ENCODE measurements around the gene HSD11B1L.

Gene HSD11B1L

GRCh38 chr19:5680437-5681368, at the start of gene HSD11B1L, which contains the start of gene MICOS13:
Gene HSD11B1L, plus strand, starts transcription at chr19:5681027. Its CDS starts 3,806 bp downstream, at chr19:5684833.
Gene MICOS13, minus strand, starts transcription at chr19:5680516. Its CDS starts 30 bp downstream, at chr19:5680486.
- TF ChIP-seq CTCF (conservative IDR thresholded peaks at IDR 0.05; ENCODE audit: low read depth, low read length) = no peak
- peak within 1 kb of the TSS; percentile 97 for H3K4me3 ChIP-seq (ENCODE audit: low read length)
- peak; percentile 93 for DNase-seq (ENCODE audit: low read depth)

DNA sequence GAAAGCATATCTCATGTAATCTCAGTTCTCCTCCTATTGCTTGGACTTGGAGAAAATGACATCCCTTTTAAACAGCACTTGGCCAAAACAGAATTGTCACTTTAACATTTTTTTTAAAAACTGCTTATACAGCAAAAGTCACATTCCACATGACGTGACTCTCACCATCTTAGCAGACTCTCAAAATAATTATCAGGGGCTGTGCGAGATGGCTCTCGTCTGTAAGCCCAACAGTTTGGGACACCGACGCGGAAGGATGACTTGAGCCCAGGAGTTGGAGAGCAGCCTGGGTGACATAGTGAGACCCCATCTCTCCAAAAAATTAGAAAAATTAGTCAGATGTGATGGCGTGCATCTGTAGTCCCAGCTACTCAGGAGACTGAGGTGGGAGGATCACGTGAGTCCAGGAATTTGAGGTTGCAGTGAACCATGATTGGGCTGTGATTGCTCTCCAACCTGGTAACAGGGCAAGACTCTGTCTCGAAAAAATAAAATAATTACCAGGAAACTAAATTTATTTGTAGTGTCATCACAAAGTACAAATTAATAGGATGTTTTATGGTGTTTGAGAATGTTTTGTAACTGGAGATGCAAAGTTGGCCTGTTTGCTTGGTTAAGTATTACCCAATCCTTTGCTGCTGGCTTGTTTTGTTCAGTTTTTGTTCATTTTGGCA, 49.1 kb upstream of the HSD11B1L start:
- H3K4me3 ChIP-seq (ENCODE audit: low read length) = no peak overlapping the region
- no peak for TF ChIP-seq CTCF (conservative IDR thresholded peaks at IDR 0.05; ENCODE audit: low read depth, low read length)
- no peak for DNase-seq (ENCODE audit: low read depth)

GRCh38 chr19:5632241-5632612, 48.6 kb upstream of the HSD11B1L start:
- no peak for TF ChIP-seq CTCF (conservative IDR thresholded peaks at IDR 0.05; ENCODE audit: low read depth, low read length)
- no peak overlapping the region for H3K4me3 ChIP-seq (ENCODE audit: low read length)
- DNase-seq (ENCODE audit: low read depth) = no peak

DNA sequence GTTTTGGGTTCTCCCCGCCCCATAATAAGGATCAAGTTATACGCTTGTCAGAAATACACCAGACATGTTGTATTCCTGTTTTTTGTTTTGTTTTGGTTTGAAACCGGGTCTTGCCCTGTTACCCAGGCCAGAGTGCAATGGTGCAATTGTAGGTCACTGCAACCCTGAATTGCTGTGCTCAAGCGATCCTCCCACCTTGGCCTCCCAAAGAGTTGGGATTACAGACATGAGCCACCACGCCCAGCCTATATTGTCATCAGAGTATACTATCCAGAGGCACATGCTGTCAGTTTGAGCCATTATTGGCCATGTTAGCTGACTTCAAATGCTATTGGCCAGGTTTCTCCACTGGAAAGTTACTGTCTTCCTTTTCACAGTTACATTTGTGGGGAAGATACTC, 48.2 kb upstream of the HSD11B1L start:
- TF ChIP-seq CTCF (conservative IDR thresholded peaks at IDR 0.05; ENCODE audit: low read depth, low read length) = no peak
- no peak for DNase-seq (ENCODE audit: low read depth)
- no peak overlapping the region for H3K4me3 ChIP-seq (ENCODE audit: low read length)

DNA sequence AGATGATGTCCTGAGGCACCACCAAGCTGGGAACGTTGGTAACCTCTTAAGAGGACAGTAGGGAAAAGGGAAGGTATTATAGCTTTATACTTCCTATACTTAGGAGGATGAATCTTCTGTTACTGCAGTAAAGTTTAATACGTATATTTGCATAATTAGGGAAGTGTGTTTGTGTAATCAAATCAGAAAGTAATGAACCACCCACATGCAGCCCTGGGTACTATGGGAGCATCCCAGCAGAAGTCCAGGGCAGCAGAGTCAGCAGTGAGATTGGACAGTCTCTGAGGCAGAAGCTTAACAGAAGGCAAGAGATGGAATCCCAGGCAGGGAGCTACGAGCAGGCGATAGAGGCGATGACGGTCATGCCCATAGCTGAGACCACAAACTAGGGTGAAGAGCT, 45.4 kb upstream of the HSD11B1L start:
- DNase-seq (ENCODE audit: low read depth) = no peak
- no peak for TF ChIP-seq CTCF (conservative IDR thresholded peaks at IDR 0.05; ENCODE audit: low read depth, low read length)
- no peak overlapping the region for H3K4me3 ChIP-seq (ENCODE audit: low read length)

DNA sequence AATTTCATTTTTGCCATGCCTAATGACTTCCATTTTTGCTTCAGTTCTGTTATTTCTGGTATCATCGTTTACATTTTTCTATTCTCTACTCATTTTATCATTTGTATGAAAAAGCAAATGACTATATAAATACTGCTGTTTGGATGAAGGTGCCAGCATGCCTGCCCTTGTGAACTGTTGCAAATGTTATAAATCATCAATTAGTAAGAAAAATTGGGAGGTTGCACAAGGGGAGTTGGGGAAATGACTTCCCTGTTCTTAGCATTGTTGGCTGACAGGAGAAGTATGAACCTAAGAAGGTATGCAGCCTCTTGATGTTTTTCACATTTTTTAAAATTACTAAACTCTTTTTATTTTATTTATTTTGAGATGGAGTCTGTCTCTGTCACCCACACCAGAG, 42.9 kb upstream of the HSD11B1L start:
- no peak for DNase-seq (ENCODE audit: low read depth)
- no peak for TF ChIP-seq CTCF (conservative IDR thresholded peaks at IDR 0.05; ENCODE audit: low read depth, low read length)
- H3K4me3 ChIP-seq (ENCODE audit: low read length) = no peak overlapping the region

Measured in retinal pigment epithelial cell (primary cell).